MM.1S (cell line): ENCODE measurements around the gene PSD.

Experiments
- DNase-seq: peaks from one replicate; pipeline ENCODE4 v3.0.0-alpha.2; 2015
- H2AFZ ChIP-seq: fragments of 300-600 bp; sonication (generic); 2 replicates; pipeline ENCODE4 v1.6.0; 2016; ENCODE audit warnings: antibody characterized with exemption, low read length
- H3F3A ChIP-seq: fragments of 300-600 bp; sonication (generic); 2 replicates; pipeline ENCODE4 v1.6.1; 2016; ENCODE audit warnings: mild to moderate bottlenecking, antibody characterized with exemption, low read length, moderate library complexity, mixed read lengths; ENCODE audit not compliant: insufficient read depth
- H3K27ac ChIP-seq: fragments of 300-600 bp; sonication (generic); 2 replicates; pipeline ENCODE4 v1.5.1; 2016; ENCODE audit warnings: mild to moderate bottlenecking, low read length
- H3K27me3 ChIP-seq: fragments of 300-600 bp; sonication (generic); replicated peaks from 2 replicates; pipeline ENCODE4 v1.6.0; 2016; ENCODE audit warnings: low read length; ENCODE audit not compliant: insufficient read depth
- H3K36me3 ChIP-seq: fragments of 300-600 bp; sonication (generic); replicated peaks from 2 replicates; pipeline ENCODE4 v1.6.1; 2016; ENCODE audit warnings: mild to moderate bottlenecking, low read length, mixed read lengths; ENCODE audit not compliant: insufficient read depth
- H3K4me1 ChIP-seq: fragments of 300-600 bp; sonication (generic); 2 replicates; pipeline ENCODE4 v1.6.1; 2016; ENCODE audit warnings: low read length, mixed read lengths
- H3K4me2 ChIP-seq: fragments of 300-600 bp; sonication (generic); 2 replicates; pipeline ENCODE4 v1.6.0; 2016; ENCODE audit warnings: low read depth, low read length
- H3K4me3 ChIP-seq: fragments of 300-600 bp; sonication (generic); 2 replicates; pipeline ENCODE4 v1.5.1; 2016; ENCODE audit warnings: low read length, mixed read lengths
- H3K79me2 ChIP-seq: fragments of 300-600 bp; sonication (generic); 2 replicates; pipeline ENCODE4 v1.6.1; 2016; ENCODE audit warnings: mixed run types, low read length, mixed read lengths
- H3K9ac ChIP-seq: fragments of 300-600 bp; sonication (generic); 2 replicates; pipeline ENCODE4 v1.6.1; 2016; ENCODE audit warnings: low read length, mixed read lengths
- H3K9me2 ChIP-seq: fragments of 300-600 bp; sonication (generic); replicated peaks from 2 replicates; pipeline ENCODE4 v1.6.1; 2016; ENCODE audit warnings: mild to moderate bottlenecking, low read length, mixed read lengths; ENCODE audit not compliant: insufficient read depth
- H3K9me3 ChIP-seq: fragments of 300-600 bp; sonication (generic); replicated peaks from 2 replicates; pipeline ENCODE4 v1.6.1; 2016; ENCODE audit warnings: mild to moderate bottlenecking, low read length, mixed read lengths; ENCODE audit not compliant: insufficient read depth
- H4K20me1 ChIP-seq: fragments of 300-600 bp; sonication (generic); 2 replicates; pipeline ENCODE4 v1.6.1; 2016; ENCODE audit warnings: mild to moderate bottlenecking, low read length, moderate library complexity, mixed read lengths; ENCODE audit not compliant: insufficient read depth
- CTCF ChIP-seq: fragments of 300-600 bp; sonication (generic); IDR thresholded peaks from 2 replicates; pipeline ENCODE4 v1.5.1; 2016; ENCODE audit warnings: antibody characterized with exemption, low read length, mixed read lengths
- EZH2 ChIP-seq: fragments of 300-600 bp; sonication (generic); optimal IDR thresholded peaks from 2 replicates; pipeline ENCODE3; 2017; ENCODE audit warnings: low read depth, mild to moderate bottlenecking, antibody characterized with exemption, low read length, mixed read lengths
- EZH2phosphoT487 ChIP-seq: fragments of 300-600 bp; sonication (generic); IDR thresholded peaks from 2 replicates; pipeline ENCODE4 v1.6.1; 2018; ENCODE audit warnings: antibody characterized with exemption, low read length

The PSD gene

DNA sequence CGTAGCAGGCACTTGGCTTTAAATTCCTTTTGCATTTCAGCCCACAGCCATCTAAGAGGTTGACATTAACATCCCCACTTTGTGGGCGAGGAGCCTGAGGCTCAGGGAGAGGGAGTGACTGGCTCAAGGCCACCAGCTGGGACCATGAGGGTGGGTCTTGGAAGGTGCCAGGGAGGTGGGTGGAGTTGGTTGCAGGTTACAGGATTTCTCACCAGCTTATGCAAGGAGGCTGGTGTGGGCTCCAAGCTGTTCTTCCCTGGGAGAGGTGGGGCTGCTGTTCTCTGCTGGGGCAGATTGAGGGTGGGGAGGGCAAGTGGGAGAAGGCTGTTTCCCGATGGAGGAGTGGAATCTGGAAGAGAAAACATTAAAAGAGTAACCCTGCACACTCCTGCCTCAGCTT lies 46.9 kb upstream of the PSD start:
- Histone ChIP-seq H3K79me2 (no peaks in the 10 kb centered on the region), H3K9me3 (no peaks in the 10 kb centered on the region), H3K4me1 (peaks cover 11% of the 10 kb centered on the region), H3K36me3 (no peaks in the 10 kb centered on the region), H3K9ac (no peak overlapping the region), H3F3A (no peaks in the 10 kb centered on the region), H3K4me3 (no peak overlapping the region), H3K9me2 (no peaks in the 10 kb centered on the region), H2AFZ (no peak overlapping the region), H3K4me2 (no peak overlapping the region), H3K27me3 (no peaks in the 10 kb centered on the region), H3K27ac (no peak overlapping the region), H4K20me1 (no peaks in the 10 kb centered on the region)
- no peak for DNase-seq
- no peak for TF ChIP-seq CTCF
- TF ChIP-seq EZH2: no peak
- no peak for TF ChIP-seq EZH2phosphoT487

DNA sequence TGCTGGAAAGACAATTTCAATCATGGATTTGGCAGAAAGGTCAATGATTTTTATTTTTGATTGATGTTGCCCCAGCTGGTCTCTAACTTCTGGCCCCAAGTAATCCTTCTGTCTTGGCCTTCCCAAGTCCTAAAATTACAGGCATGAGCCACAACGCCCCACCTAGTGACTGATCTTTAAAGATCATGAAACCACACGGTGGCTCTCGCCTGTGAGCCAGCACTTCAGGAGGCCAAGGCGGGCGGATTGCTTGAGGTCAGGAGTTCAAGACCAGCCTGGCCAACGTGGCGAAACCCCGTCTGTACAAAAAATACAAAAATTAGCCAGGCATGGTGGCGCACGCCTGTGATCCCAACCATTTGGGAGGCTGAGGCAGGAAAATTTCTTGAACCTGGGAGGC lies 45.4 kb upstream of the PSD start:
- no peak overlapping the region for H2AFZ ChIP-seq
- no peak for TF ChIP-seq CTCF
- no peak for TF ChIP-seq EZH2phosphoT487
- H3K9me2 ChIP-seq: no peaks in the 10 kb centered on the region
- no peaks in the 10 kb centered on the region for H3K9me3 ChIP-seq
- H3F3A ChIP-seq: no peaks in the 10 kb centered on the region
- H3K4me3 ChIP-seq: no peak overlapping the region
- no peak overlapping the region for H3K9ac ChIP-seq
- DNase-seq: no peak
- H3K4me2 ChIP-seq: no peak overlapping the region
- no peak overlapping the region for H3K27ac ChIP-seq
- H3K79me2 ChIP-seq: no peaks in the 10 kb centered on the region
- H3K4me1 ChIP-seq: peaks cover 14% of the 10 kb centered on the region
- H4K20me1 ChIP-seq: no peaks in the 10 kb centered on the region
- no peaks in the 10 kb centered on the region for H3K27me3 ChIP-seq
- H3K36me3 ChIP-seq: no peaks in the 10 kb centered on the region

DNA sequence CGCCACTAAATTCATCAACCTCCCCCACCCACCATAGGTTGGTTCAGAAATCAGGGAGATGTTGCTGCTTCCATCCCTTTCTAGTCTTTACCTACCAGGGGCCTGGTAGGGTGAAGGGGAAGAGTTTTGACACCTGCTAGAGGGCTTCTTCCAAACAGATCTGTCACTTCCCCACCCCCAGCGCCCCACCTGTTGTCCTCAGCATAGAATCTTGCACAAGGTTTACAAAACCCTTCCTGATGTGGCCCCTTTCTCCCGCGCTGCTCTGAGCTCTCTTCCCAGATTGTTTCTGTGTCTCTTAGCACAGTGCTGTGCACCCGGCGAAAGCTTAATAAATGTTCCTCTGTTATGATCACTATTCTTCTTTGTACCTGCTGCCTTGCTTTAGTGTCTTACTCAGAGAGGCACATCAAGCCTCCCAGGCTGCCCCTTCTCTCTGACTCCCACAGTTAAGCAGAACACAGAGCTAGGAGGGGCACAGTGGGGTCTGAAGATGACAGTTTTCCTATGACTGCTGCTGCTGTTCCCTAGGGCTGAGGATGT lies 44.0 kb upstream of the PSD start:
- Histone ChIP-seq H3K4me1 (peaks cover 14% of the 10 kb centered on the region), H3K9ac (no peak overlapping the region), H3K4me3 (no peak overlapping the region)

More for the DNA sequence above, 44.0 kb upstream of the PSD start:
- no peaks in the 10 kb centered on the region for H3K36me3 ChIP-seq
- H2AFZ ChIP-seq: no peak overlapping the region
- no peaks in the 10 kb centered on the region for H3K9me2 ChIP-seq
- no peaks in the 10 kb centered on the region for H3K27me3 ChIP-seq
- no peak for DNase-seq
- no peaks in the 10 kb centered on the region for H4K20me1 ChIP-seq
- no peaks in the 10 kb centered on the region for H3K79me2 ChIP-seq
- TF ChIP-seq EZH2 (no peak), CTCF (no peak)
- H3K4me2 ChIP-seq: peak overlapping the region; percentile 38; the same call in 1 of the 2 replicates
- no peaks in the 10 kb centered on the region for H3K9me3 ChIP-seq
- H3K27ac ChIP-seq: no peak overlapping the region
- H3F3A ChIP-seq: no peaks in the 10 kb centered on the region
